Measurements from ENCODE around the gene ATP5F1D. TPM values are rescaled to one million over a fixed set of nuclear protein-coding genes. Genes with fewer than 3 reads are reported as not detected.

Gene ATP5F1D
- total RNA-seq, 1 donor from 2014 or later: 213 TPM

DNA sequence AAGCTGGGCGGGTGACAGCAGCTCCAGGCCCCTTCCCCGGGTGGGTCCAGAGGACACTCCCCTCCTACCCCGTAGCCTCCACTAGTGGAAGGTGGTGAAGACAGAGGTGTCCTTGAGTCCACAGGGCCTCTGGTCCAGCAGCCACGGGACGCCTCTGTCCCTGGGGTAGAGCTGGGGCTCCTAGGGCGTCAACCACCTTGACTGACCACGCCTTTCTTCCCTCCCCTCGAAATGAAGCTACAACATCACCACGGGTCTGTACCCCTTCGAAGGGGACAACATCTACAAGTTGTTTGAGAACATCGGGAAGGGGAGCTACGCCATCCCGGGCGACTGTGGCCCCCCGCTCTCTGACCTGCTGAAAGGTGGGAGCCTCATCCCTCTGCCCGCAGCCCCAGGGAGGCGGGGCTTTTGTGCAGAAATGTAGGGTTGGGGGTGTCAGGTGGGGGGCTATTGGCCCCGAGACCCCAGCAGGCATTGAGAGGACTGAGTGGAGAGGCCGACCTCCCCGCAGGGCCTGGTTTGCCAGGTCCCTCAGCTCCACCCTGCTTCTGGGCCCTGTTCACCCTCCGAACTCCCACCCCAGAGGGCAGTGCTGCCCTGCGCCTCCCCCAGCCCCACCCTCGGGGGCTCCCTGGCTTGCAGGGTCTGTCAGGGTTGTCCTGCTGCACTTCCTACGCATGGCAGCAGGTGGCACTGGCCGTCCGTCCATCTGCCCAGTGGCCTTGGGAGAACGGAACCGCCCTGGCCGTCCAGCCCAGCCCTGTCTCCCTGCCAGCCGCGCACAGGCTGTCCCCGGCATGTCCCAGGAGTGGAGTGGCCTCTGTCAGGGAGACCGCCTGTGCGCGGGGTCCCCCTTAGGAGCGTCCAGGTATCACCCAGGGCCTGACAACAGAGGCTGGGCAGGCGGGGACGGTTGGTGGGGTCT, 20.3 kb upstream of the ATP5F1D start:
- DNase-seq (ENCODE audit: low spot score): no peak

DNA sequence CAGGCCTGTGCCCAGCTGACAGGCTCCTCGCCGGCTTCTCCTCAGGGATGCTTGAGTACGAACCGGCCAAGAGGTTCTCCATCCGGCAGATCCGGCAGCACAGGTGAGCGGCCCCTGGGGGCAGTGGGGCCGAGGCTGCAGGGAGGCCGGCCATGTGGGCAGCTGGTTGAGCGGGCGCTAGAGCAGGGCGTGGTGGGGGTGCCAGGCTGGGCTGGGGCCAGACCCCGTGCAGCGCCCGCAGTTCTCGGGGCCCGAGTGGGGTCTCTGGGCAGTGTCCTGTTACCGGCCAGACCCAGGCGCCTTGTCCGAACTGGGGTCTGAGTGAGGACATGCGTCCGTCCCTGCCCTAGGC, 19.7 kb upstream of the ATP5F1D start:
- DNase-seq (ENCODE audit: low spot score): no peak

DNA sequence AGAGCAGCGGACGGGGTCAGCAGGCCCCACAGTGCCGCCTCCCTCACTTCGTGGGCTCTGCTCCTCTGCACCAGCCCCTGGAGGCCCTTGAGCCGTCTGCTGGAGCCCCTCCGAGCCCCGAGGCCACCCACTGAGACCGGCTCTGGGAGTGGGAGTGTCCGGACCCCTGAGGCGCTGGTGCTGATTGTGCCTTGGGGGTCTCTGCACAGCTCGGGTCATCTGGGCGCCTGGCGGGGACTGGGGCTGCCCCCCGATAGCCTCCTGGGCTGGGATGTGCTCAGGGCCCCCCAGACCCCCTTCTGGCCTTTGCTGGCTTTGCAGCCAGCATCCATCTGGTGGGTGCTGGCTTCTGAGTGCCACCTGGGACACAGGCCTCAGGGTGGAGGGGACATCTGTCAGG, 19.2 kb upstream of the ATP5F1D start:
- DNase-seq (ENCODE audit: low spot score): no peak

DNA sequence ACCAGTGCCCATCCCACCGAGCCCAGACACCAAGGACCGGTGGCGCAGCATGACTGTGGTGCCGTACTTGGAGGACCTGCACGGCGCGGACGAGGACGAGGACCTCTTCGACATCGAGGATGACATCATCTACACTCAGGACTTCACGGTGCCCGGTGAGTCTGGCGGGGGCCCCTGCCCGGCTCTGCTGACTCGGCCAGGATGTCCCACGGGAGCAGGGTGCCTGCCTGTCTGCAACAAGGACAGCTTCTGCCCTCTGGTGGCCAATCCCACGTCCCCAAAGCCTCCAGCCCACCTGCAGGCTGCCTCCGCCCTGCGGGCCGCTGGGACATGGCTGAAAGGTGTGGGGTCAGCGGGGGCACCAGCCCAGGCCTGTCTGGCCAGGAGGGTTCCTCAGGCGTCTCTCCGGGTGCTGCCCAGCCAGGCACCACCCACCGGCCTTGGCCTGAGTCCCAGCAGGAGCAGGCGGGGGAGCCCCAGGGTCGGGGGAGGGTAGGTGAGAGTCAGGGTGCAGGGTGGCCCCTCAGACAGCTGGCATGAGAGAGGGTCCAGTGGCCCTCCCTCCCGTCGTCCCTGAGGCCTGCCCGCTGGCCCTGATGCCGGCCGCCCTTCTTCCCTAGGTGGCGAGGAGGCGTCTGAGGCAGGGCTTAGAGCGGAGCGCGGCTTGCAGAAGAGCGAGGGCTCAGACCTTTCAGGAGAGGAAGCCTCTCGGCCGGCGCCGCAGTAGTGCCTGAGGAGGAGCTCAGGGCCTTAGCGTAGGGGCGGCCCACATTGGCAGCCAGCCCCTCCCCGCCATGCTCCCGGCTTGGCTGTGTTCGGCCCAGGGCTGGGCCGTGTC, 18.3 kb upstream of the ATP5F1D start:
- DNase-seq (ENCODE audit: low spot score): no peak

DNA sequence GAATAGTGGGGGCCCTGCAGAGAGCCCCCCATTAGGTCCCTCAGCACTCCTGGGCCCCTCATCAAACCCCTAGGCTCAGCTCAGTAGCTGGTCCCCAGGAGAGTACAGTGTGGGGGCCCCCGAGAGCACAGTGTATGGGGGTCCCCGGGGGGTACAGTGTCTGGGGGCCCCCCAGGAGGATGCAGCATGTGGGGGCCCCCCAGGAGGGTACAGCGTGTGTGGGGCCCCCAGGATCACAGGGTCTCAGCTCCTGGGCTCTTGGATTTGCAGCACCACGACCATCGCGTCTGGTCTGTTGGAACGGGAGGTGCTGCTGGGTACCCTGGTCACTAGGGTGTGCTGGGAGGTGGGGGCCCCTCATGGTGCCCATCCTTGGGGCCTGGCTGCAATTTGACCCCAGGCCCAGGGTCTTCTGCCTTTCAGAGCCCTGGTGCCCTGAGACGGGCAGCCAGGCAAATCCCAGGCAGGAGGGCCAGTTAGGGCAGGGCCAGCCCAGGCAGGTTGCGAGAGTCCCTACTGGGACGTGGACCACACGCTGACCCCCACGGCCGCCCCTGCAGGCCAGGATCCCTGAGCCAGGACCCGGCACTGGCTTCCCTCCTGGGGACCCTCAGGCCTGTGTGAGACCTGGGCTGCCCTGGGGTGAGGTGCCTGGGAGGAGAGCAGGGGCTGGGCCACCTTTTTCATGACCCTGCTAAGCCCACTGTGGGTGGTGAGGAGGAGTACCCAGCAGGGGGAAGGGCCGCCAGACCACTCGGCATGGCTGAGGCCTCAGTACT, 17.3 kb upstream of the ATP5F1D start:
- no peak for DNase-seq (ENCODE audit: low spot score)

DNA sequence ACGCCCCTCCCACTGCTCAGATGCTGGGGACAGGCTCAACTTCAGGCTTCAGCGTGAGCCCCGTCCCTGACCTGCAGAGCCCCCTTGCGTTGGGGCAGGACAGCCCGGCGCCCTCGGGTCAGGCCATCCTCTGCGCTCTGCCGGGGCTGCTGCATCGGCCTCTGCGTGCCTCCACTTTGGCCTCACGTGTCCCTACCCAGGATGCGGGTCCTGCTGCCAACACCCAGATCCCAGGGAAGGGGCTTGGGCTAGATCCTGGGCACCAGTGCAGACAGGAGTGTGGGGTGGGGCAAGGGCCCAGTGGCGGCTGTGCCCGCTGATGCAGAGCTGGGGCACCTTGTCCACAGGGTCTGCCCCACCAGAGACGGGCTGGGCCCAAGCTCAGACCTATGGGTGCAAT, 16.7 kb upstream of the ATP5F1D start:
- DNase-seq (ENCODE audit: low spot score): no peak

DNA sequence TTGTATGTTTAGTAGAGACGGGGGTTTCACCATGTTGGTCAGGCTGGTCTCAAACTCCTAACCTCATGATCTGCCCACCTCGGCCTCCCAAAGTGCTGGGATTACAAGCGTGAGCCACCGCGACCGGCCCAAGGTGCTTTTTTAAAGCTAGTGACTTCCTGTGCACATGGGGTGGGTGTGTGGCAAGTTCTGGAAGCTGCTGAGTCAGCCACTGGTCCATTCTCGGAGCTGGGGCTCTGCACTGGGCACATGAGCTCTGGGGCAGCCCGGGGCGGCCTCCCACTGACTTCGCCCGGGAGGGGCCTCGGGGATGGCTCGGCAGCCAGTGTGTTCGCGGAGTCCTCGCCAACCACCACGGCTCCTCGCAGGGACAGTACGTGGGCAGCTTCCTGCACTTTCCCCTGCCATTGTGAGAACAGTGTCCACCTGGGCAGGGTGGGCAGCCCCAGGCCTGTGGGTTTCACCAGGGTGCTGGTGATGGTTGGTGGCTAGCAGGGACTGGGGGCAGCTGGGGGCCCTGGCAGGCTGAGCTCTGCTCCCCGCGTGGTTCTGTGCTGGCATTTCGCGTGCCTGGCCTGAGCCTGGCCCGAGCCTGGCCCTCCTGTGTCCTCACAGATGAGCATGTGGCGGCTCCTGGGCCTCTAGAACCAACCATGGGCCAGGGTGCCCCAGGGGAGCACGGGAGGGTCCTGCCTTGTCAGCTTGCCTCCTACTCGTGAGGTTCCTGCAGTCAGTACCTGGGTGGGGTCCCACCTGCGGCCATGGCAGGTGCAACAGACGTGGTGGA, 15.9 kb upstream of the ATP5F1D start:
- no peak for DNase-seq (ENCODE audit: low spot score)

- no peak for DNase-seq (ENCODE audit: low spot score)
These were observed 15.4 kb upstream of the ATP5F1D start for GRCh38 chr19:1226227-1226518.

GRCh38 chr19:1226522-1227303, 14.8 kb upstream of the ATP5F1D start:
- no peak for DNase-seq (ENCODE audit: low spot score)

DNA sequence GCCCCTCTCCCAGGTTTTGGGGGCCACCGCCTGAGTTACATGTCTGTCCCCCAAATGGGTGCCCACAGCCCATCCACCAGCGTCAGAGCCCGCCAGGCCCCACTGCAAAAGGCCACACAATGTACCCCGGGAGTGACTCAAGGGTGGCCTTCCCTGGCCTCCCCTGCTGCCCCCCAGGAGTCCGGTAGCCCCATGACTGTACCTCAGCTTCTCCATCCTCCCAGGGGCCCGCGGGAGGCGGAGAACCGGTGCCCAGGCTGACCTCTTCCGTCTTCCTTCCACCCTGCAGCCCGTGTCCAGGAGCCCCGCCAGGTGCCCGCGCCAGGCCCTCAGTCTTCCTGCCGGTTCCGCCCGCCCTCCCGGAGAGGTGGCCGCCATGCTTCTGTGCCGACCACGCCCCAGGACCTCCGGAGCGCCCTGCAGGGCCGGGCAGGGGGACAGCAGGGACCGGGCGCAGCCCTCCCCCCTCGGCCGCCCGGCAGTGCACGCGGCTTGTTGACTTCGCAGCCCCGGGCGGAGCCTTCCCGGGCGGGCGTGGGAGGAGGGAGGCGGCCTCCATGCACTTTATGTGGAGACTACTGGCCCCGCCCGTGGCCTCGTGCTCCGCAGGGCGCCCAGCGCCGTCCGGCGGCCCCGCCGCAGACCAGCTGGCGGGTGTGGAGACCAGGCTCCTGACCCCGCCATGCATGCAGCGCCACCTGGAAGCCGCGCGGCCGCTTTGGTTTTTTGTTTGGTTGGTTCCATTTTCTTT, 14.1 kb upstream of the ATP5F1D start:
- DNase-seq (ENCODE audit: low spot score): no peak

GRCh38 chr19:1228161-1228957, 13.2 kb upstream of the ATP5F1D start:
- DNase-seq (ENCODE audit: low spot score): no peak

DNA sequence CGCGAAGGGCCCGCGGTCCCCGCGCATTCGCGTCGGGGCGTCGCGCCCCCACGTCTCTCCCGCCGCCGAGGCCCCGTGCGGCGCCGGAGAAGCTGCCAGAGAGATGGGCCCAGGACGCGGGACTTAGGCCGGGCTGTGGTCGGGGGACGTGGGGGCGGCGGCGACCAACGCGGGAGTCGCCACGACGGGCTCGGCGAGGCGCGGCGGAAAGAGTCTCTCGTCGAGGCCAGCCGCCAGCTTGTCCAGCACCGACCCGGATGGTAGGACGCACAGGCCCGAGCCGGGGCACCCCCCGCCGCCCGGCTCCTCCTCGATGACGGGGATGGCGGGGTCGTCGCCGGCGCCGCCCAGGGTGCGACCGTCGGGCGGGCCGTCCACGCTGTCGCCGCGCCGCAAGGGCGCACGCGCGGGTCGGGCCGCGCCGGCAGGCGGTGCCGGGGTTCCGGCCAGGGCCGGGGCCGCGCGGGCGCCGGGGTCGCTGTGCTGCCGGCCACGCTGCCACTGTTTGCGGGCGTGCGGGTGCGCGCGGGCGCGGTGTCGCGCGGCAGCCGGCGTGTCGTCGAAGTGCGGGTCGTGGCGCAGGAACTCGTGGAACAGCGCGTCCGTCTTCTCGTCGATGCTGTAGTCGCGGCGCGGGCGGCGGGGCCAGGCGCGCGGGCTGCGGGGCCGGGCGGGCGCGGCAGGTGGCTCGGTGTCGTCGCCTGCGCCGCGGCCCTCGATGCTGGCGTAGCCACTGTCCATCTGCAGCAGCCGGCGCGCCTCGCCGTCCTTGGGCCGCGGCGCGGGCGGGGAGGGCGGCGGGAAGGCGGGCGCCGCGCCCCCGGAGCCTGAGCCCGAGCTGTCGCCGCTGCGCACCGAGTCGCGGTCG, 12.3 kb upstream of the ATP5F1D start:
- DNase-seq (ENCODE audit: low spot score): no peak

GRCh38 chr19:1229924-1230782, 11.4 kb upstream of the ATP5F1D start:
- DNase-seq (ENCODE audit: low spot score): no peak

DNA sequence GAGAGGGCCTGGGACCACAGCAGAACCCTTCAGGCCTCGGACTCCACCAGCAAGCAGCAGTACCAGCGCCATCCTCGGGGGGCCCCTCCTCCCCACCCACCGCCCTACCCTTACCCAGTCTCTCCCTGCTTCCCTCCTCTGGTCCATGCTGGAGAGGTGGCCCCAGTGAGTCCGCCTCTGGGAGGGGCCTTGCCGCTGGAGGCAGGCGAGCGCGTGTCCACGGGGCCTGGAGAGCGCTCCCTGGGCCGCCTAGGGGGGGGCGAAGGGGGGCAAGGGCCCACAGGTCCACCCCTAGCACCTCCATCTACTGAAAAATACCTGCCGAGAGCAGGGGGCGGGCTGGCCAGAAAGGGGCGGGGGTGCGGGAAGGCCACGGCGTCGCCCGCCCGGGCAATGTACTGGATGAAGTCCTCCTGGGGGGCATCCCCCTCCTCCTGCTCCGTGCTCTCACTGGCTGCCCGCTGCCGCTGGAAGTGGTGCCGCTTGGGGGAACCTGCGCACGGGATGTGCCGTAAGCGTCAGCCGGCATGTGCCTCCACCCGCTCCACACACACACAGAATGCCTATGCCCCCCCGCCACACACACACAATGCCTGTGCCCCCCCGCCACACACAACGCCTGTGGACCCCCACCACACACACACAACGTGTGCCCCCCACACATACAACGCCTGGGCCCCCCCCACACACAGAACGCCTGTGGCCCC, 10.6 kb upstream of the ATP5F1D start:
- DNase-seq (ENCODE audit: low spot score): no peak

GRCh38 chr19:1231729-1232637, 9.6 kb upstream of the ATP5F1D start:
- DNase-seq (ENCODE audit: low spot score): no peak
